Stimulated activated CD4-positive, alpha-beta T cell treated with anti-CD3 and anti-CD28 coated beads, Interleukin-4, amount 100 ng/mL, for 4 hours (primary cell): ENCODE measurements around the gene IFIT2.
"Not testable (repeated sequence)": the region's sequence is repeated elsewhere in the genome, so short reads cannot be mapped to it uniquely, and the experiment has no call there.

Experiments used
- DNase-seq, 2 experiments: peaks; one replicate each; pipeline ENCODE4 v3.0.0-alpha.2; 2020

Gene IFIT2

GRCh38 chr10:89308736-89309135, 6.9 kb downstream of the IFIT2 start:
- DNase-seq = no peak

- no peak for DNase-seq
These were observed 7.6 kb downstream of the IFIT2 start for GRCh38 chr10:89309156-89310055.

GRCh38 chr10:89310056-89310893, 8.4 kb downstream of the IFIT2 start:
- DNase-seq = no peak

- DNase-seq = no peak
These were observed 11.1 kb downstream of the IFIT2 start for GRCh38 chr10:89312973-89313372.

GRCh38 chr10:89314676-89315075, 12.8 kb downstream of the IFIT2 start:
- DNase-seq = no peak

GRCh38 chr10:89318047-89318446, 16.2 kb downstream of the IFIT2 start:
- not testable (repeated sequence) for DNase-seq

- DNase-seq = not testable (repeated sequence)
These were observed 23.2 kb downstream of the IFIT2 start for GRCh38 chr10:89325081-89325480.

- not testable (repeated sequence) for DNase-seq
These were observed 24.0 kb downstream of the IFIT2 start for GRCh38 chr10:89325856-89326255.

- peak in 1 of 2 experiments; percentile 37 for DNase-seq
These were observed 26.1 kb downstream of the IFIT2 start, which contains the start of gene IFIT3 for GRCh38 chr10:89327803-89328441. TSS of gene IFIT3 (plus strand) at chr10:89327997. CDS start at chr10:89328074, 77 bp downstream.

GRCh38 chr10:89329151-89329550, 27.3 kb downstream of the IFIT2 start:
- DNase-seq = no peak

- DNase-seq = not testable (repeated sequence)
These were observed 28.2 kb downstream of the IFIT2 start for GRCh38 chr10:89330014-89330413.

- DNase-seq = no peak
These were observed 28.8 kb downstream of the IFIT2 start for GRCh38 chr10:89330537-89331212.

GRCh38 chr10:89331487-89332122, 29.8 kb downstream of the IFIT2 start:
- DNase-seq = not testable (repeated sequence)

GRCh38 chr10:89332123-89332633, 30.3 kb downstream of the IFIT2 start:
- DNase-seq = peak in 1 of 2 experiments; percentile 49

- no peak for DNase-seq
These were observed 33.4 kb downstream of the IFIT2 start for GRCh38 chr10:89335226-89335625.

GRCh38 chr10:89336241-89336640, 34.4 kb downstream of the IFIT2 start:
- no peak for DNase-seq

GRCh38 chr10:89337484-89337883, 35.6 kb downstream of the IFIT2 start:
- peak in 1 of 2 experiments; percentile 50 for DNase-seq

- no peak for DNase-seq
These were observed 36.9 kb downstream of the IFIT2 start for GRCh38 chr10:89338713-89339112.

- no peak for DNase-seq
These were observed 38.0 kb downstream of the IFIT2 start for GRCh38 chr10:89339875-89340274.

GRCh38 chr10:89341649-89342048, 39.8 kb downstream of the IFIT2 start:
- no peak for DNase-seq

- no peak for DNase-seq
These were observed 40.5 kb downstream of the IFIT2 start for GRCh38 chr10:89342206-89342958.
